GM12878 (cell line): Measurements from ENCODE around the gene C2. TPM values are rescaled to one million over a fixed set of nuclear protein-coding genes. Genes with fewer than 3 reads are reported as not detected.

Source experiments
- ATAC-seq: fragments of 200-7000 bp; cut with Tn5 transposase; 3 replicates; pipeline ENCODE4 v1.9.1; 2020; ENCODE audit warnings: mild to moderate bottlenecking, moderate library complexity
- BruUV-seq: library from RNA; stranded (reverse); fragments of 400-500 nt; replicated peaks from 2 replicates; lab custom pipeline; 2021; lab: Mats Ljungman, UMichigan
- CTCF ChIA-PET: fragments of 300-600 bp; sonication (Branson Sonifier 250); formaldehyde crosslinking; extraction: SDS; loops from one replicate; lab custom pipeline; 2021; ENCODE audit warnings: inconsistent platforms; lab: Yijun Ruan, JAX
- POLR2A ChIA-PET: fragments of 350-600 bp; formaldehyde crosslinking; extraction: SDS; loops from one replicate; lab custom pipeline; 2021; ENCODE audit warnings: inconsistent platforms; lab: Charles Lee
- RAD21 ChIA-PET: fragments of 300-600 bp; sonication (Branson Sonifier 250); formaldehyde crosslinking; loops from one replicate; lab custom pipeline; 2023; ENCODE audit warnings: antibody characterized with exemption; ENCODE audit not compliant: unreplicated experiment; lab: Charles Lee
- SMC1A ChIA-PET: fragments of 300-600 bp; sonication (Branson Sonifier 250); formaldehyde crosslinking; loops from one replicate; lab custom pipeline; 2023; ENCODE audit not compliant: unreplicated experiment, uncharacterized antibody; lab: Charles Lee
- DNase-seq: peaks from one replicate; pipeline ENCODE4 v3.0.0-alpha.2; 2011; ENCODE audit warnings: low read depth, low spot score
- FAIRE-seq: peaks from 3 replicates; lab custom pipeline; 2011; peaks lifted over from hg19 to GRCh38; lab: Jason Lieb, UNC
- H2AFZ ChIP-seq: 2 replicates; pipeline ENCODE4 v1.6.0; 2011; ENCODE audit warnings: low read depth, low read length, control low read depth; ENCODE audit not compliant: control insufficient read depth
- H3K27ac ChIP-seq: 2 replicates; pipeline ENCODE4 v1.5.1; 2011; ENCODE audit warnings: control low read depth; ENCODE audit not compliant: control insufficient read depth, insufficient read depth
- H3K27me3 ChIP-seq, 2 experiments: replicated peaks in 1 of 2; 2 replicates each; pipeline versions ENCODE4 v1.6.0 to v1.6.1; 2011; ENCODE audit warnings: low read length in 1 of 2; ENCODE audit not compliant: control insufficient read depth in 2 of 2, insufficient read depth in 2 of 2
- H3K36me3 ChIP-seq, 2 experiments: 2 replicates each; pipeline ENCODE4 v1.5.1; 2011; ENCODE audit warnings: low read length in 1 of 2; ENCODE audit not compliant: control insufficient read depth in 2 of 2, insufficient read depth in 2 of 2
- H3K4me1 ChIP-seq: 2 replicates; pipeline ENCODE4 v1.6.1; 2011; ENCODE audit warnings: mild to moderate bottlenecking, low read length, moderate library complexity, mixed read lengths; ENCODE audit not compliant: control insufficient read depth, insufficient read depth
- H3K4me2 ChIP-seq: 2 replicates; pipeline ENCODE4 v1.6.0; 2011; ENCODE audit warnings: control low read depth; ENCODE audit not compliant: control insufficient read depth, insufficient read depth
- H3K4me3 ChIP-seq: fragments of 200-600 bp; sonication (generic); 2 replicates; pipeline ENCODE4 v1.5.1; 2016
- H3K79me2 ChIP-seq: 2 replicates; pipeline ENCODE4 v1.6.0; 2011; ENCODE audit warnings: low read length; ENCODE audit not compliant: control insufficient read depth, insufficient read depth
- H3K9ac ChIP-seq: 2 replicates; pipeline ENCODE4 v1.8.0; 2011; ENCODE audit warnings: low read length, control low read depth, mixed read lengths; ENCODE audit not compliant: control insufficient read depth, insufficient read depth
- H3K9me3 ChIP-seq: replicated peaks from 3 replicates; pipeline ENCODE4 v1.5.1; 2011; ENCODE audit warnings: mild to moderate bottlenecking, low read length; ENCODE audit not compliant: control insufficient read depth, insufficient read depth
- H4K20me1 ChIP-seq: 2 replicates; pipeline ENCODE4 v1.6.0; 2011; ENCODE audit not compliant: control insufficient read depth, insufficient read depth
- CHD4 ChIP-seq: fragments of 200-600 bp; sonication (generic); IDR thresholded peaks from 2 replicates; pipeline ENCODE4 v1.6.1; 2016; ENCODE audit warnings: mild to moderate bottlenecking
- POU2F2 ChIP-seq: IDR thresholded peaks from 3 replicates; pipeline ENCODE4 v1.6.1; 2011; ENCODE audit warnings: low read depth, mild to moderate bottlenecking, low read length, borderline replicate concordance
- RAD51 ChIP-seq: fragments of 450-650 bp; IDR thresholded peaks from 2 replicates; pipeline ENCODE4 v1.6.1; 2016; ENCODE audit warnings: moderate library complexity, mild to moderate bottlenecking, inconsistent platforms
- SKIL ChIP-seq: fragments of 450-650 bp; IDR thresholded peaks from 2 replicates; pipeline ENCODE4 v1.6.1; 2017; ENCODE audit warnings: mild to moderate bottlenecking, low read depth, inconsistent platforms; ENCODE audit not compliant: poor library complexity, severe bottlenecking
- SMAD5 ChIP-seq: IDR thresholded peaks from 2 replicates; pipeline ENCODE4 v1.6.1; 2016; ENCODE audit warnings: antibody characterized with exemption, low read depth
- WGBS: methylation state at CpG from one replicate; pipeline ENCODE4 v1.1.6; 2016; ENCODE audit warnings: low lambda C conversion rate; ENCODE audit not compliant: insufficient replicate concordance, insufficient coverage; ENCODE audit errors: missing lambda C conversion rate; 5-methylcytosine and 5-hydroxymethylcytosine counted together
- in situ Hi-C: fragments of 300-500 bp; cut with MboI; formaldehyde crosslinking; loops from 9 replicates; pipeline ENCODE4 v1.14.3; 2018; ENCODE audit warnings: mixed read lengths
- intact Hi-C: fragments of 100-400 bp; cut with micrococcal nuclease; formaldehyde crosslinking; loops from one replicate; pipeline ENCODE4 v1.14.2; 2022; ENCODE audit not compliant: unreplicated experiment
- polyA plus RNA-seq, 11 experiments: library from polyadenylated mRNA; depleted of rRNA in 4 of 11; unstranded in 6 of 11; stranded (reverse) in 5 of 11; fragments of >200 nt; fragmentation: Nextera tagmentation in 4 of 11; fragmentation: Illumina TruSeq in 1 of 11; extraction: Ambion mirVana in 4 of 11; extraction: Trizol in 1 of 11; gene quantifications; 1 replicate in 1 of 11; 2 replicates in 10 of 11; pipeline versions ENCODE4 v1.2.1 to v1.2.3, GENCODE V29; 2011 to 2016; ENCODE audit warnings: inconsistent platforms in 2 of 11, missing spikeins in 2 of 11, low read depth in 1 of 11
- total RNA-seq, 4 experiments: library from RNA; depleted of rRNA in 3 of 4; stranded (reverse); fragments of >200 nt in 3 of 4; fragmentation: Illumina TruSeq in 1 of 4; extraction: Trizol in 1 of 4; gene quantifications; 2 replicates each; pipeline versions ENCODE4 v1.2.1 to v1.2.3, GENCODE V29; 2013 to 2021

Gene C2
- total and polyA plus RNA-seq, 10 of the 15 experiments (the other 5 are each of a cell fraction or from before 2014, with no cell fraction given) = 0.06 to 0.97 (median 0.21) TPM; not detected in 5

- no peak for TF ChIP-seq SKIL
- no peak for TF ChIP-seq RAD51
These were observed 39.7 kb downstream of the C2 start (continued) for GRCh38 chr6:31966997-31967925.

GRCh38 chr6:31967926-31968320 lies 40.4 kb downstream of the C2 start:
- Histone ChIP-seq H3K4me1 (peaks cover 10% of the 10 kb centered on the region), H2AFZ (no peak overlapping the region), H3K9me3 (no peaks in the 10 kb centered on the region), H3K9ac (no peak overlapping the region), H3K4me3 (no peak overlapping the region)
- FAIRE-seq = no peak
- ChIA-PET POLR2A (no interaction called here), RAD21 (no interaction called here), SMC1A (no interaction called here)
- no peak for ATAC-seq
- 96% methylated on average over 3 of the region's 3 CpGs for WGBS
- intact Hi-C loops = no loop called here
- BruUV-seq = no TSS peak
- TF ChIP-seq CHD4 (no peak), SMAD5 (no peak), POU2F2 (no peak)
- TF ChIP-seq, all 136 proteins: peak for 0
- Histone ChIP-seq H3K36me3 (peaks cover 18 to 22% of the 10 kb centered on the region in 2 experiments), H3K27ac (no peak overlapping the region), H3K79me2 (peaks cover 19% of the 10 kb centered on the region), H4K20me1 (no peaks in the 10 kb centered on the region), H3K4me2 (no peak overlapping the region), H3K27me3 (no peaks in the 10 kb centered on the region)
- CTCF ChIA-PET = interaction anchor here (1.1 kb wide), 1 partner anchor 16 kb away, joined by 3 read pairs; no protein-coding TSS in a partner anchor
- DNase-seq = no peak
- in situ Hi-C loops = no loop called here
